ENCODE results near the gene FHDC1. TPM values are rescaled to one million over a fixed set of nuclear protein-coding genes. Genes with fewer than 3 reads are reported as not detected.

The FHDC1 gene
- polyA plus RNA-seq, 3 donors, result 4.8 to 5.2 (median 5.1) TPM

DNA sequence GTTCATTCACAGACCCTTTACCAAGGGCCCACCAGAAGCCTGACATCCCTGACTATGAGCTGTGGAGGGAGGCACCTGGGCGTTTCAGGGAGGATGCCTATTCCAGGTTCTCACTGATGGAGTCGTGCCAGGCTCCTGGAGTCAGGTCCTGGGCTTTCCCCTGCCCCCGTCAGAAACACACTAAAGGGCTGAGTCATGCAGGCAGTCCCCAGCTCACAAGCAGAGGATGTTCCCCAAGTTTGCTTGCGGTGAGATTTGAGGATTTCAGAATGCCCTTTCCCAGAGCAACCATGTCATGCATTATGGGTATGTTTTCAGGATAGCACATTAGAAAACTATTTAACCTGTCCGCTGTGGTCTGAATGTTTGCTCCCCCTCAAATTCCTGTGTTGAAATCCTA lies 45.2 kb downstream of the FHDC1 start:
- DNase-seq, result no peak

DNA sequence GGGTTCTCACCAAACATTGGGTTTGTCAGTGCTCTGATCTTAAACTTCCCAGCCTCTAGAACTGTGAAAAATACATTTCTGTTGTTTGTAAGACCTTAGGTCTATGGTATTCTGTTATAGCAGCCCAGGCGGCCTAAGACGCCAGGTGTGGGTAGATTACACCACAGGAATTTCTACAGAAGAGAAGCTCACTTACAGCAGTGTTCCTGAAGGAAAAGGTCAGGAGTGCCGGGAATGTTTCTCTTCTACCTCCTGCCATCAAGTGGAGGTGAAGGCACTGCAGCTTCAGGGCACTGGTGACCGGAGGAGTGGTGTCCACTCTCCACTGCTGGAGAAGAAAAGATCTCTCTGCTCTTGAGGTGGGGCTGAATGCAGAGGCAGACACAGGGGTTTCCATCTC lies 45.7 kb downstream of the FHDC1 start:
- no peak for DNase-seq

DNA sequence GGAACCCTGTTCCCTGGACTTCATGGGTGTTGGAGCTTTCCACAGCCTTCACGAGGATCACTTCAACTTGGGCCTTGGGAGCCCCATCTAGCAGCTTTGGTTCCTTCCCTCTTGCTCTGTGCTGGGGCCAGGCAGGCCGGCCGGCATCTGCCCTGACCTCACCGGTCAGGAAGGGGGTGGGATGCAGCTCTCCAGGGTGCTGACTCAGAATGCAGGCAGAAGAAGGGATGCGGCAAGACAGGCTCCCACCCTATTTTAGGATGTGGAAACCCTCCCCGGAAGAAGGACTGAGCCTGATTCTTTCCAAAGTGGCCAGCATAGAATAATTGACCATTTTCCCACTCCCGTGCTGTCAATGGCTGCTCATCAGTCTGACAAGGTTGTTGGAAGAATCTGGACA lies 47.1 kb downstream of the FHDC1 start:
- no peak for DNase-seq

- no peak for DNase-seq
Measured at GRCh38 chr4:152983774-152984411, 47.8 kb downstream of the FHDC1 start.

DNA sequence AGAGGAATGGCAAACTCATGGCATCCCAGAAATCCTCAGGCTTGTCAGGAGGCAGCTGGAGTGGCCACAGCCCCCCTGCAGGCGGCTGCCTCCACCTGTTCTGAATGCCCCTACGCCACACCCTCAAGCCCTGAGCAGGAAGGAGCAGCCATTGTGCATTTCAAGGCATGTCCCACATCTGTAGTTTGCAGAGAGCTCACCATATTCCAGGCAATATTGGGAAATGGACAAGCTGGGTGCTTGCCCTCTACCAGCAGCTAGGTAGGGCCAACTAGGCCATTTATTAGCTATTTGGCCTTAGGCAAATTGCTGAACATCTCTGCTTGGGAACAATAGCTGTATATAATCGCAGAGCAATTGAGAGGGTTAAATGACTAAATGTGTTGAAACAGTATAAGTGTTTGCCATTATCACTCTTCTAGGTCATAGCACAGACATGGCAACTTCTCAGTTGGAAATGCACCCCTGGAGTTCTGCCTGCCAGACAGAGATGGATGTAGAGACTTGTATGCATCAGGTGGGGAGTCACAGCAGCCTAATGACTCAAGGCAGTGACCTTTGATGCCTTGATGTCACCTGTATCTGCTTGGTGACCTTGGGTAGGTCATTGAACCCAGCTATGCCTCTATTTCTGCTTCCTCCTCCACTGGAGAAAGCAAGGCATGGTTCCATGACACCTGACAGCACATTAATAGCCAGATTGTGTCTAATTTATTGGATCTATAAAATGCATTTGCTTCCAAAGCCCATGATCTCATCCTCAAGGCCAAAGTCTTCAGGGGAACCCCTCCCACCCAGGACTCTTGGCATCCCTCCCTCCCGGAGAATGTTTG lies 52.8 kb downstream of the FHDC1 start:
- DNase-seq, result no peak

DNA sequence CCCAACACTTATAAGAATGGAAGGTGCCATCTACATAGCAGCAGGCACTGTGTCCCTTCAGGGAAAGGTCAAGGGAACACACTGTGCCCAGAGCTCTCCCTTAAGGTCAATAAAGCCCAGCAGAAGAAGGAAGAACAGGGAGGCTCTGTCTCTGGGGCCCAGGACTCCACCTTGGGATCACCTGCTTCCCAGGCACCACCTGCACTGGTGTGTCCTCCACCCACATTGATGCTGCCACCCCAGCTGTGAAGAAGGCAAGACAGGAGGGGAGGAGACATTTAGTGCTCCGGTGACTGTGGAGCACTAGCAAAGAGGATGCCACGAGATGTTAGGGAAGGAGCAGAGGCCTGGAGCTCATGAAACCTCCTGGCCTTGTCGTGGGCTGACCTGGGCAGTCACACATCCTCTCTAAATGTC lies 53.4 kb downstream of the FHDC1 start:
- DNase-seq, result no peak

DNA sequence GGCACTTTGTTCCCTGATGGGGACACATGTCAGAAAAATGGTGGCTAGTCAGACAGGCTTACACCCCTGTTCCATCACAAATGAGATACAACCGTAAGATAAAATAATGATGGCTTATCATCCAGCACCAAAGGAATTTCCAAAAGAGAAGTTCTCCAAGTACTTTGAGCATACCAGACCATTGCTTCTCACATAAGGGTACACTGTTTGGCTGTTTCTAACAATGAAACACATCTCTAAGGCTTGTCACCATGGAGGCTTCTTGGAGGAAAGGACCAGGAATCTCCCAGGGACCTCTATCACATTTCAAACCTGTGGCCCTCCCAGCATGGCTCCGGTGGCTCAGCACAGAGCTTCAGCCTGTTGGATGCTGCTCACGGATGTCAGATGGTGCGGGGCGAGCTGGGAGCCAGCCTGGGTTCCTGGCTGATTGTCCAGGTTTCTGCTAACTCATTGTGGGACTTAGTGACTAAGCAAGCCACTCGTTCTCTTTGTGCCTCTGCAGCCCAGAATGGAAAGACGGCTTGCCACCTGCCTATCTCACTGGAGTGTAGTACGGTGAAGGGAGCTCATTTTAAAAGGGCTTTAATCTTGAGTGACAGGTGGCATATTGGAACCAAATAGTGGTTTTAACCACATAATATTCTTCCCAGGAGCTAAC lies 54.5 kb downstream of the FHDC1 start:
- no peak for DNase-seq

- DNase-seq, result no peak
Measured at GRCh38 chr4:152991398-152991797, 55.3 kb downstream of the FHDC1 start.

- DNase-seq, result no peak
Measured at GRCh38 chr4:152992027-152992426, 55.9 kb downstream of the FHDC1 start.

DNA sequence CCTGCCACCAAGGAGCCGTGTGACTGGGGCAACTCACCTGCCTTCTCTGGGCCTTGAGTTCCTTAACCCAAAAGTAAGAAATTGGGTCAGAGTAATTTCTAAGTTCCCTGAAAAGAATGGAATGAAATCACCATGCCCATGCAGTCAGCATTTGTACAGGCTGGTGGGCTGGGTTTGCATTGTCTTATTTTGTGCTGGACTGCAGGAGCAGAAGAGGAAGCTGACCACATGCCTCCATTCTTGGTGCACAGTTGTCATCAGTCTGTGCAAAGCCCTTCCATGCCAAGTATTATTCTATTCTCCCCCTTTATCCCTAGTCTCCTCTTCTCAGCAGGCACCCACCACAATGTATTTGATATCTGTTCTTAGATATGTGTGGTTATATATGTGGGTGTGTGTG lies 56.3 kb downstream of the FHDC1 start:
- DNase-seq, result no peak

DNA sequence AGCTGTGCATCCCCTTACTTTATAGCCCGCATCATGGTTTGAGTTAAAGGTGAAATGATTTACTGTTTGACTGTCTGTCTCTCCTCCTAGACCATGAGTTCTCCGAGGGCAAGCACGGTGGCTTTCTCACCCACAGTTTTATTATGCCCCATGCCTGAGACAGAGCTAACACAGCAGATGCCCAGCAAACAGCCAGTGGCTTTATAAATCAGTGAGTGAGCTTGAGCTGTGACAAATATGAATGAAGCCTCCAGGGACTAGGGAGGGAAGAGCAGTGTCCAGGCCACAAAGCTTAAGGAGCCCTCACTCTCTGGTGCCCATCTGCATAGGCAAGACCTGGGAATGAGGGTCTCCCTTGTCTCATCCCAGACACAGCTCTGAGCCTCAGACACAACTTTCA lies 57.9 kb downstream of the FHDC1 start:
- DNase-seq, result no peak

GRCh38 chr4:152996111-152996571 lies 60.0 kb downstream of the FHDC1 start:
- no peak for DNase-seq

DNA sequence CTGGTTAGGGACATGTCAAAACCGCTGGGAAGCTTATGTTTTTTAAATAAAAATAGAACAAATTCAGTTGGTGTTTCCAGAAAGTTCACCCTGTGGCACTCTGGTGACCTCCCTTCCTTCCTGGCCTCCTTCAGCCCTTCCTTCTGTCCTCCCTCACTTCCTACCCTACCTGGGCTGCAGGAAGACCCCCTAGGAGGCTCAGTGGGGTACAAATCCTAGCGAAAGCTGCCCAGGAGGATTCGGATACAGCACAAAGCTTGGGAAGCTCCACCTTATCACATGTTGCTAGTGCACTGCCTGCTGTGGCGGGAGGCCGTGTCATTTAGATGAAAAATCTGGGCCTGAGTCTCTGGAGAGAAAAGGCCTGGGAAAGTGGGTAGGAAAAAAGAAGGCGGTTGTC lies 60.5 kb downstream of the FHDC1 start:
- no peak for DNase-seq

- no peak for DNase-seq
Measured at GRCh38 chr4:152997288-152997687, 61.2 kb downstream of the FHDC1 start.

DNA sequence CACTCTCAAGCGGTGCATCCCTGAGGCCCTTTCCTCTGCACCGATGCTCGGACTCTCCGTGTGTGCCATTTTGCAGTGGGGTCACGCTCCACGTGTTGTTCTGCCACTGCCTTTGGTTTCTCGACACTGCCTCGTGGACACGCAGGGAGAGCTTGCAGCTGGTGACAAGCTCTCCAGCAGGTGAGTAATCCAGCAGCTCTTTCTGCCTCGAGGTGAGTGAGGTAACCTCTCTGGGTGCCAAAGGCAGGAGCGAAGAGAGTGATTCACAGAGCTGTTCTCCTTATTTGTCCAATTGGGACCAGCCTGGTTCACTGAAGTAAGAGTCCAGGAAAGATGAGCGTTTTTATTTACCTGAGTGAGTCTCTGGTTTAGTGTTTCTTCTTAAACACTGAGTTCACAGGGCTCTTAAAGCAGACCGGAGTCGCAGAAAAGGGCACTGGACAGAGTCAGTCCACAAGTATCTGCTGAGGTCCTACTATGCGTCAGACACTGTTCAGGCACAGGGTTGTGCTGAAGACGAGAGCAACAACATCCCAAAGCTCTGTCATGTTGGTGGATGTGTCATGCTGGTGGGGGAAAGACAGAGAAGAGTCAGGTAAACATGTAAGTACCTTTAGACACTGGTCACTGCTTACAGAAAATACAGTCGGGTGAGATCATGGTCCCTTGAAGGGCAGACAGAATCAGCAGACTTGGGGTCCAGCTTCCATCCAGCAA lies 61.8 kb downstream of the FHDC1 start:
- DNase-seq, result no peak

- no peak for DNase-seq
Measured at GRCh38 chr4:152998861-152999260, 62.7 kb downstream of the FHDC1 start.

DNA sequence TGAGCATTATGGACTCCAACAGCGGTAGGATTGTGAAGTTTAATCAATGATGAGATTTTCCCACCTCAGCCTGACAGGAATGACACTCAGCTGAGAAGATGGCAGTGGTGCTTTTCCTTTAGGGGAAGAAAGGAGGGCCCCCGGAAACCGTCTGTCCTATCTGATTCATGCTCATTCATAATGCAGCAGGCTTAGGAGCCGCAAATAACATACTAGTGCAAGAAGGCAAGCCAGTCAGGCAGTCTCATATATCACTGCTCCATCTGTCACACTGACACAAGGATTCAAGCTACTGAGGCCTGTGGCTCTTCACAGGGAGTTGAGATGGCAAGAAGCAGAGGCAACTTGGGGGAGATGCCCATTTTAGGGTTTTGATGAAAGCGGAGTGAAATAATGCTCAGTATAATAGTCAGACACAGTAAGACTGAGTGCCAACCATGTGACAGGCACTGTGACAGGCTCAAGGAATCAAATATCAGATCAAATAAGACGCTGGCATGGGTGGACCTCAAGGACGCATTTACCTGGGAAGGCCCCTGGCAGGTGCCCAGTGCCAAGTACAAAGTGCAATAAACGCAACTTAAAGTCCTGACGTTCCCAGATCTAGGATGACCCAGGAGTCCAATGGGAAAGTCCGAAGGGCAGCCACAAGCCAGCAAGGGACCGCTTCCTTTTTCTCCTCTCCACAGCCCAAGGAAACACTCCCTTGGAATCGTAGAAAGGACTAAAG lies 63.4 kb downstream of the FHDC1 start:
- no peak for DNase-seq

DNA sequence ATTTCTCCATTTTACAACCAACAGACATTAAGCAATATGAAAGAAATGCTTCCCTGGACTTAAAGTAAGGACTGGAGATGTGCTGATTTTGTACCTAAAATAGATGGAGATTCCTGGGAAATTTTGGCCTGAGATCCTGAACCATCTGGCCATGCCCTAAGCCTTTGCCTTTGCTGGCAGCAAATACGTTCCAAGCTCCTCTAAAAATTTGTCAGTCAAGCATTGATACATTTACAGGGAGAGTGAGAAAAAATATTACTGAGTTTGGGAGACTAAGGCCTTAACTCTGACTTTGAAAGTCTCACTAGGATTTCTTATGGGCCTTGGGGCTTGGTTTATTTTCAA lies 63.9 kb downstream of the FHDC1 start:
- DNase-seq, result no peak

DNA sequence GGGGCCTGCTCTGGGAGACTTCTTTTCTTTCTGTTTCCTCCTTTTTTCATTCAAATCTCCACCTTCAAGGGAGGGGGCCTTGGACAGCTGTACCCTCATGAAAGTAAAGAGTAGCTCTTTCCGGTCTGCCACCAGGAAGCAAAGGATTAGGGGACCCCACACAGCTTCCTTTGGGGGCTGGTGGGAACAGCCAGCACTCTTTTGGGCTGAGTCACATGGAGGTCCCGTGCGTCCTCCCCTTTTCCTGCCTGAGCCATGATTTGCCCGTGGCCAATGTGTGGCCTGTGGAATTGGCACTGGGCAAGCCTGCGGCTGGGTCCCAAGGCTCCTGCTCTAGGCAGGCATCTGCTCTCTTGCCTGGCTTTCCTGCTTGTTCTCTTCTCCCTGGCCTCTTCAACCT lies 65.5 kb downstream of the FHDC1 start:
- no peak for DNase-seq

DNA sequence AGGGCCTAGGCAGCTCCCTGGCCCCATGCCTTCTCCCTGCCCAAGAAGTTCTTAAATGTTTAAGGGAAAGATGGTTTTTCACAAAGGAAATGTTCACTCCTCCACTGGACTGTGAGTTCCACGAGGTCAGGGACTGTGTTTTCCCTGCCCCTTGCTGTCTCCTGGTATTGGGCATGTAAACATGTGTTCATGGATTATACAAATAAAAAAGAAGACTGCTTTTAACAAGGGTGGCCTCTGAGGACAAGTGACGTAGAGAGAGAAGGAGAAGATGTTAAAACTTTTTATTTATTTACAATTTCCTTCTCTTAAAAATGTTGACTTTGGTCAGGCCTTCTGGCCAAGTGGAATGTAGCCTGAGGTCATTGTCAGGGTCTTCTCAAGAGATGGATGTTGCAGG lies 66.0 kb downstream of the FHDC1 start:
- DNase-seq, result no peak

DNA sequence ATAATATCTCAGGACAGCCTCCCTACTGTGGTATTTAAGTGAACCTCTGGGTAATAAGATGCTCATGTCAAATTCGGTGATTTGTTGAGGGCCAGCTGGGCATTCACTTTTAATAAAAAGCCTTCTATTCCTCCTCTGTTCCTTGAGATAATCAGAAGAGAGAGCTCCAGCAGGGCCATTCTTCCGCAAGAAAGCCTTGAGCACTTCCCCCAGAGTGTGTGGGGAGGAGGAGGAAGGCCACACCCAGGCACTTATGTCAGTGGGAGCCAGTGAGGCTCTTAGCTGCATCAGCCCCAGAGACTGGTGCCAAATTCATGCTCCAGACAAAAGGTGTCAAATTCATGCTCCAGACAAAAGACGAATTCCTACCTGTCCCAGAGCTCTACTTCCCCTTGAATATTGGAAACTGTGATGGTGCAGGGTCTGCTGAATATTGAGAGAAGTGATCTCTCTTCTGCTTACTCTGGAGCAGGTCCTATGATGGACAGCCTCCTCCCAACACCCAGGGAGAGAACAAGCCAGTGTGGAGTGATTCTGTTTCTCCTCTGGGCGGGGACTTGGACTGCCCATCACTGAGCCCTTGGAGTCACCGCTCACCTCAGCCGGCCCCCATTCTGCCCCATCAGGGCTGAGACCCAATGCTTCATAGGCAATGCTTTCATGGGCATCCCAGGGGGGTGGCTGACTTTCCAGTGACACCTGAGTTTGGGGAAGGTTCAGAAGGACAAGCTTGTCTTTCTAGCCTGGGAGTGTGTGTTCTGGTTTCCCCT lies 68.1 kb downstream of the FHDC1 start:
- no peak for DNase-seq
